ENCODE data around the gene RXFP1.

GRCh38 chr4:158688813-158689212, 167.1 kb downstream of the RXFP1 start:
- TF ChIP-seq POLR2A (IDR thresholded peaks at IDR 0.05) (no peak), CTCF (IDR thresholded peaks at IDR 0.05) (no peak)
